KOPT-K1 (cell line): ENCODE measurements around the gene ULBP3.
"Not testable (repeated sequence)": the region's sequence is repeated elsewhere in the genome, so short reads cannot be mapped to it uniquely, and the experiment has no call there.

Experiments
- H3K27ac ChIP-seq: fragments of 200-600 bp; sonication (generic); 2 replicates; pipeline ENCODE4 v1.5.1; 2016; ENCODE audit warnings: antibody characterized with exemption, mild to moderate bottlenecking, low read depth, low read length; ENCODE audit not compliant: poor library complexity, severe bottlenecking
- H3K36me3 ChIP-seq: fragments of 200-600 bp; sonication (generic); 2 replicates; pipeline ENCODE4 v1.5.1; 2017; ENCODE audit warnings: antibody characterized with exemption, mild to moderate bottlenecking, low read length, moderate library complexity; ENCODE audit not compliant: insufficient read depth
- H3K9me3 ChIP-seq: fragments of 200-600 bp; sonication (generic); 2 replicates; pipeline ENCODE4 v1.5.1; 2017; ENCODE audit warnings: antibody characterized with exemption, low read length, mild to moderate bottlenecking; ENCODE audit not compliant: insufficient read depth, poor library complexity, severe bottlenecking

ULBP3 gene

GRCh38 chr6:150037526-150038201 lies 31.3 kb downstream of the ULBP3 start:
- Histone ChIP-seq H3K9me3 (no peaks in the 10 kb centered on the region), H3K27ac (no peak overlapping the region), H3K36me3 (no peaks in the 10 kb centered on the region)

GRCh38 chr6:150036081-150036480 lies 32.8 kb downstream of the ULBP3 start:
- H3K9me3 ChIP-seq, result no peaks in the 10 kb centered on the region
- H3K36me3 ChIP-seq, result no peaks in the 10 kb centered on the region
- no peak overlapping the region for H3K27ac ChIP-seq

- Histone ChIP-seq H3K27ac (no peak overlapping the region), H3K9me3 (no peaks in the 10 kb centered on the region), H3K36me3 (no peaks in the 10 kb centered on the region)
These were observed 35.6 kb downstream of the ULBP3 start for GRCh38 chr6:150033207-150033771.

GRCh38 chr6:150032598-150032997 lies 36.3 kb downstream of the ULBP3 start:
- Histone ChIP-seq H3K9me3 (no peaks in the 10 kb centered on the region), H3K36me3 (no peaks in the 10 kb centered on the region), H3K27ac (no peak overlapping the region)

- H3K9me3 ChIP-seq, result no peaks in the 10 kb centered on the region
- no peak overlapping the region for H3K27ac ChIP-seq
- no peaks in the 10 kb centered on the region for H3K36me3 ChIP-seq
These were observed 38.3 kb downstream of the ULBP3 start for GRCh38 chr6:150030611-150031010.

GRCh38 chr6:150029749-150030148 lies 39.2 kb downstream of the ULBP3 start:
- no peak overlapping the region for H3K27ac ChIP-seq
- H3K36me3 ChIP-seq, result no peaks in the 10 kb centered on the region
- no peaks in the 10 kb centered on the region for H3K9me3 ChIP-seq

- Histone ChIP-seq H3K36me3 (no peaks in the 10 kb centered on the region), H3K9me3 (no peaks in the 10 kb centered on the region), H3K27ac (no peak overlapping the region)
These were observed 39.6 kb downstream of the ULBP3 start for GRCh38 chr6:150029276-150029675.

GRCh38 chr6:150028799-150029198 lies 40.1 kb downstream of the ULBP3 start:
- no peaks in the 10 kb centered on the region for H3K9me3 ChIP-seq
- no peaks in the 10 kb centered on the region for H3K36me3 ChIP-seq
- H3K27ac ChIP-seq, result no peak overlapping the region

- Histone ChIP-seq H3K27ac (no peak overlapping the region), H3K36me3 (no peaks in the 10 kb centered on the region)
These were observed 40.9 kb downstream of the ULBP3 start for GRCh38 chr6:150027806-150028565.

GRCh38 chr6:150026976-150027805 lies 41.7 kb downstream of the ULBP3 start:
- Histone ChIP-seq H3K9me3 (no peaks in the 10 kb centered on the region), H3K36me3 (no peaks in the 10 kb centered on the region), H3K27ac (no peak overlapping the region)

More at GRCh38 chr6:150027806-150028565, 40.9 kb downstream of the ULBP3 start:
- no peaks in the 10 kb centered on the region for H3K9me3 ChIP-seq

GRCh38 chr6:150025201-150025917 lies 43.6 kb downstream of the ULBP3 start, which contains the start of gene RAET1L:
RAET1L (minus strand) TSS chr6:150025532; CDS start chr6:150025471, 61 bp downstream.
- Histone ChIP-seq H3K9me3 (no peaks in the 10 kb centered on the region), H3K27ac (no peak within 1 kb of the TSS), H3K36me3 (no peaks in the 10 kb centered on the region)

- H3K9me3 ChIP-seq, result no peaks in the 10 kb centered on the region
- H3K27ac ChIP-seq, result no peak overlapping the region
- no peaks in the 10 kb centered on the region for H3K36me3 ChIP-seq
These were observed 44.2 kb downstream of the ULBP3 start for GRCh38 chr6:150024646-150025155.

GRCh38 chr6:150024021-150024420 lies 44.9 kb downstream of the ULBP3 start:
- not testable (repeated sequence) for H3K9me3 ChIP-seq, H3K36me3 ChIP-seq, H3K27ac ChIP-seq

GRCh38 chr6:150021870-150022269 lies 47.1 kb downstream of the ULBP3 start:
- not testable (repeated sequence) for H3K36me3 ChIP-seq, H3K9me3 ChIP-seq, H3K27ac ChIP-seq
